Esophagus squamous epithelium (tissue), 5 donors: Measurements from ENCODE around the gene SLC26A4. TPM values are rescaled to one million over a fixed set of nuclear protein-coding genes. Genes with fewer than 3 reads are reported as not detected.

Experiments
- DNase-seq: peaks from one replicate; lab custom pipeline; 2025; lab: John Stamatoyannopoulos, UW
- H3K27ac ChIP-seq, 4 donors: fragments of 200-600 bp; sonication (generic); one replicate each; pipeline ENCODE4 v1.5.1; 2016 to 2019; ENCODE audit warnings: mild to moderate bottlenecking in 1 of 4
- H3K27me3 ChIP-seq, 4 donors: fragments of 200-600 bp; sonication (generic); 1 replicate in 3 of 4; 2 replicates in 1 of 4; pipeline versions ENCODE4 v1.5.1 to v1.6.0; 2017 to 2021; ENCODE audit warnings: antibody characterized with exemption in 1 of 4
- H3K36me3 ChIP-seq, 3 donors: fragments of 200-600 bp; sonication (generic); one replicate each; pipeline ENCODE4 v1.5.1; 2016 to 2019
- H3K4me1 ChIP-seq, 3 donors: fragments of 200-600 bp; sonication (generic); one replicate each; pipeline ENCODE4 v1.5.1; 2017 to 2019
- H3K4me3 ChIP-seq, 4 donors: fragments of 200-600 bp; sonication (generic); 1 replicate in 3 of 4; 2 replicates in 1 of 4; pipeline ENCODE4 v1.5.1; 2016 to 2019; ENCODE audit warnings: mild to moderate bottlenecking in 2 of 4, moderate library complexity in 1 of 4
- H3K9me3 ChIP-seq, 3 donors: fragments of 200-600 bp; sonication (generic); one replicate each; pipeline ENCODE4 v1.5.1; 2016 to 2019
- CTCF ChIP-seq, 6 experiments: fragments of 450-650 bp in 4 of 6; fragments of 200-600 bp in 2 of 6; sonication (generic) in 2 of 6; IDR thresholded peaks; one replicate each; pipeline ENCODE4 v1.5.1; 2016 to 2019; ENCODE audit warnings: antibody characterized with exemption in 6 of 6, mild to moderate bottlenecking in 4 of 6, moderate library complexity in 4 of 6
- POLR2A ChIP-seq, 4 donors: fragments of 450-650 bp; IDR thresholded peaks; one replicate each; pipeline ENCODE4 v1.6.1; 2017; ENCODE audit warnings: antibody characterized with exemption in 4 of 4, mild to moderate bottlenecking in 4 of 4, moderate library complexity in 3 of 4
- WGBS, 2 donors: methylation state at CpG; one replicate each; pipeline ENCODE4 v1.1.5; 2018; 5-methylcytosine and 5-hydroxymethylcytosine counted together
- intact Hi-C: fragments of 100-400 bp; cut with DNase I; formaldehyde crosslinking; loops from one replicate; pipeline ENCODE4 v1.15.0; 2022
- total RNA-seq, 4 donors: library from RNA; depleted of rRNA; stranded (reverse); fragments of >200 nt; gene quantifications; one replicate each; pipeline ENCODE4 v1.1.0, GENCODE V29; 2016
- donor health status: DM: yes; HTN: yes; CAD: no.

The SLC26A4 gene
- total RNA-seq, 4 donors from 2014 or later, result 0.13 to 1.2 (median 0.19) TPM

GRCh38 chr7:107622429-107622828 is 38.2 kb upstream of the SLC26A4 start:
- intact Hi-C loops, result no loop called here
- Histone ChIP-seq H3K4me1 (no peaks in the 10 kb centered on the region), H3K27ac (no peak overlapping the region), H3K27me3 (no peaks in the 10 kb centered on the region), H3K9me3 (no peaks in the 10 kb centered on the region), H3K4me3 (no peak overlapping the region), H3K36me3 (peaks cover 0 to 46% (median 0%) of the 10 kb centered on the region in 3 donors)
- no peak for DNase-seq
- TF ChIP-seq CTCF (IDR thresholded peaks at IDR 0.05), result no peak
- no peak for TF ChIP-seq POLR2A (IDR thresholded peaks at IDR 0.05)
- 59 to 65% methylated on average over 1 of the region's 1 CpG for WGBS, 2 donors

- intact Hi-C loops, result no loop called here
- H3K27me3 ChIP-seq, result no peaks in the 10 kb centered on the region
- peaks cover 0 to 41% (median 0%) of the 10 kb centered on the region in 3 donors for H3K36me3 ChIP-seq
- no peak for DNase-seq
- no peak for TF ChIP-seq POLR2A (IDR thresholded peaks at IDR 0.05)
- TF ChIP-seq CTCF (IDR thresholded peaks at IDR 0.05), result no peak
- H3K9me3 ChIP-seq, result no peaks in the 10 kb centered on the region
- H3K4me3 ChIP-seq, result no peak overlapping the region
- no peaks in the 10 kb centered on the region for H3K4me1 ChIP-seq
- H3K27ac ChIP-seq, result no peak overlapping the region
- WGBS, 2 donors, result 79 to 86% methylated on average over 2 of the region's 2 CpGs
Measured at GRCh38 chr7:107622894-107623293, 37.7 kb upstream of the SLC26A4 start.

- DNase-seq, result no peak
- H3K27ac ChIP-seq, result no peak overlapping the region
- H3K9me3 ChIP-seq, result no peaks in the 10 kb centered on the region
- no peaks in the 10 kb centered on the region for H3K27me3 ChIP-seq
- no peaks in the 10 kb centered on the region for H3K4me1 ChIP-seq
- no peak overlapping the region for H3K4me3 ChIP-seq
- TF ChIP-seq POLR2A (IDR thresholded peaks at IDR 0.05) (no peak), CTCF (IDR thresholded peaks at IDR 0.05) (no peak)
- 95 to 97% methylated on average over 4 of the region's 4 CpGs for WGBS, 2 donors
- intact Hi-C loops, result no loop called here
- peaks cover 0 to 21% (median 0%) of the 10 kb centered on the region in 3 donors for H3K36me3 ChIP-seq
Measured at GRCh38 chr7:107627002-107627401, 33.6 kb upstream of the SLC26A4 start.

- Histone ChIP-seq H3K27ac (no peak overlapping the region), H3K27me3 (no peaks in the 10 kb centered on the region), H3K36me3 (peaks cover 0 to 10% (median 0%) of the 10 kb centered on the region in 3 donors), H3K4me3 (no peak overlapping the region), H3K4me1 (no peaks in the 10 kb centered on the region), H3K9me3 (no peaks in the 10 kb centered on the region)
- WGBS, 2 donors, result 76 to 90% methylated on average over 5 of the region's 8 CpGs
- TF ChIP-seq CTCF (IDR thresholded peaks at IDR 0.05) (no peak), POLR2A (IDR thresholded peaks at IDR 0.05) (no peak)
- DNase-seq, result no peak
- intact Hi-C loops, result no loop called here
Measured at GRCh38 chr7:107628461-107629064, 32.1 kb upstream of the SLC26A4 start.

DNA sequence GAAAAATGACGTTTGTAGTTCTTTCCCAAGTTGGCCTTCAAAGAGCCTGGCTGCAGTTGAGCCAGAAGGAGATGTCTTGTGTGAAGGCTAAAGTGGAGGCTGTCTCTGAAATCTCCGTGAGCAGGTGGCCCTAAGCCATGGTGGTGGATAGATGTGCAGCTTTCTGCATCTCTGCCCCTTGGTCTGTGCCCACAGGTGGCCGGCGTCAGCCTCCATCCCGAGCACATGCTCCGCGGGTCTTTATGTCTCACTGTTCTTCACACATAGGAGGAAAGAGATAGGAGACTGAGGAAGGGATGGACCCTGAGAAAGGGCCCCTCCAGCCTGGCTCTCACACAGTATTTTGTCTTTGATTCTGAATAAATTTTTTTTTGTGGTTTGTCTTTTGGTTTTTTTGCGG is 30.3 kb upstream of the SLC26A4 start:
- Histone ChIP-seq H3K36me3 (peaks cover 0 to 10% (median 0%) of the 10 kb centered on the region in 3 donors), H3K27ac (no peak overlapping the region), H3K4me1 (no peaks in the 10 kb centered on the region), H3K27me3 (no peaks in the 10 kb centered on the region), H3K4me3 (no peak overlapping the region), H3K9me3 (no peaks in the 10 kb centered on the region)
- no peak for DNase-seq
- intact Hi-C loops, result no loop called here
- no peak for TF ChIP-seq CTCF (IDR thresholded peaks at IDR 0.05)
- no peak for TF ChIP-seq POLR2A (IDR thresholded peaks at IDR 0.05)
- 89 to 92% methylated on average over 8 of the region's 8 CpGs for WGBS, 2 donors
